Hepatocyte (in vitro differentiated cells): ENCODE measurements around the gene AP5Z1.

ENCODE experiments used
- EZH2 ChIP-seq: fragments of 200-600 bp; sonication (generic); IDR thresholded peaks from 2 replicates; pipeline ENCODE4 v1.6.1; 2016; ENCODE audit warnings: antibody characterized with exemption, mild to moderate bottlenecking, borderline replicate concordance
- EZH2phosphoT487 ChIP-seq: fragments of 200-600 bp; sonication (generic); IDR thresholded peaks from one replicate; pipeline ENCODE4 v1.6.1; 2018; ENCODE audit warnings: antibody characterized with exemption, mild to moderate bottlenecking, low read depth, moderate library complexity; ENCODE audit not compliant: unreplicated experiment, severe bottlenecking
- TF ChIP-seq, protein P1 (sequence below): fragments of 200-600 bp; sonication (generic); IDR thresholded peaks from 2 replicates; pipeline ENCODE4 v1.5.1; 2016; ENCODE audit warnings: antibody characterized with exemption, mild to moderate bottlenecking; ENCODE audit not compliant: poor library complexity

DNA sequence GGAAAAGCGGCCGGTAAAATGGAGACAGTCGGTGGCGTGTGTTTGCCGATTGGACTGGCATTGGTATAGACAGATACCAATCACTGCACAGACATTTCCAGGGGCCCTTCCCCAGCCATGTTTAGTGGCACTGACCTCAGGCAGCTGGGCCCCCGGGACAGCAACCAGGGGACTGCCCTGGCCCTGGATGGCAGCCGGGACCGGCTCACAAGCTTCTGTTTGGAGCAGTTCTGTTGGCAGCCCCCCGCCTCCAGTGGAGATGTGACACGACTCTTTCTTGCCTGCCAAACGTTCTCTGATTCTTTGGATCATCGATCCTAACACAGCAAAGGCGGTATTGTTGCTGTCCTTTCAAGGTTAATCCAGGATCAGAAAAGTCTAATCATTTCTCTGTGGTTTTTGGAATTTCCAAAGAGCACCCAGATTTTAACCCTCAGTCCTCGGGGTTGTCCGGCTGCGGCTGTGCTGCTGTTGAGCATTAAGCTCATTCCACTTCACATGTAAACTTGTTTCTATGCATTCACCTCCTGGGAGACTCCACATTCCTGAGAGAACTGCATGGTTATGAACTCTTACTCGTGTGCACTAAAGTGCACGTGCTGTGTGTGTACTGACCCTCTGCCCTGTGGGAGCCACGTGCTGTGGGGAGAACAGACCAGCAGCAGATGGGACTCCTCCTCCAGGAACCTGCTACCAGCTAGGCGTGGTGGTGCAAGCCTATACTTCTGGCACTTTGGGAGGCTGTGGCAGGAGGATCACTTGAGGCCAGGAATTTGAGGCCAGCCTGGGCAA, 47.3 kb upstream of the AP5Z1 start:
- TF ChIP-seq, protein P1, sequence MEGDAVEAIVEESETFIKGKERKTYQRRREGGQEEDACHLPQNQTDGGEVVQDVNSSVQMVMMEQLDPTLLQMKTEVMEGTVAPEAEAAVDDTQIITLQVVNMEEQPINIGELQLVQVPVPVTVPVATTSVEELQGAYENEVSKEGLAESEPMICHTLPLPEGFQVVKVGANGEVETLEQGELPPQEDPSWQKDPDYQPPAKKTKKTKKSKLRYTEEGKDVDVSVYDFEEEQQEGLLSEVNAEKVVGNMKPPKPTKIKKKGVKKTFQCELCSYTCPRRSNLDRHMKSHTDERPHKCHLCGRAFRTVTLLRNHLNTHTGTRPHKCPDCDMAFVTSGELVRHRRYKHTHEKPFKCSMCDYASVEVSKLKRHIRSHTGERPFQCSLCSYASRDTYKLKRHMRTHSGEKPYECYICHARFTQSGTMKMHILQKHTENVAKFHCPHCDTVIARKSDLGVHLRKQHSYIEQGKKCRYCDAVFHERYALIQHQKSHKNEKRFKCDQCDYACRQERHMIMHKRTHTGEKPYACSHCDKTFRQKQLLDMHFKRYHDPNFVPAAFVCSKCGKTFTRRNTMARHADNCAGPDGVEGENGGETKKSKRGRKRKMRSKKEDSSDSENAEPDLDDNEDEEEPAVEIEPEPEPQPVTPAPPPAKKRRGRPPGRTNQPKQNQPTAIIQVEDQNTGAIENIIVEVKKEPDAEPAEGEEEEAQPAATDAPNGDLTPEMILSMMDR, result no peak
- TF ChIP-seq EZH2phosphoT487, result no peak
- TF ChIP-seq EZH2, result no peak
